WTC11 (cell line): ENCODE results near the gene HLA-DOB.

Experiments used
- MYBL2 ChIP-seq: sonication (generic); formaldehyde crosslinking; IDR thresholded peaks from 2 replicates; pipeline ENCODE4 v1.8.1; 2023; ENCODE audit warnings: mild to moderate bottlenecking, moderate library complexity, missing genetic modification reagents
- ZNF416 ChIP-seq: fragments of 250-450 bp; sonication (Bioruptor Pico); IDR thresholded peaks from 2 replicates; pipeline ENCODE4 v1.9.0; 2021; ENCODE audit warnings: mild to moderate bottlenecking, inconsistent platforms
- TF ChIP-seq, protein P1 (sequence below): fragments of 200-600 bp; IDR thresholded peaks from 2 replicates; pipeline ENCODE4 v1.8.0; 2022; ENCODE audit warnings: antibody characterized with exemption
- TF ChIP-seq, protein P2 (sequence below): sonication (generic); formaldehyde crosslinking; IDR thresholded peaks from 2 replicates; pipeline ENCODE4 v1.8.1; 2022; ENCODE audit warnings: low read depth, missing genetic modification reagents, borderline replicate concordance
- TF ChIP-seq, protein P3 (sequence below): sonication (generic); formaldehyde crosslinking; IDR thresholded peaks from 2 replicates; pipeline ENCODE4 v1.8.0; 2022; ENCODE audit warnings: missing genetic modification reagents
- TF ChIP-seq, protein P4 (sequence below): sonication (generic); formaldehyde crosslinking; IDR thresholded peaks from 2 replicates; pipeline ENCODE4 v1.8.1; 2022; ENCODE audit warnings: missing genetic modification reagents, borderline replicate concordance
- TF ChIP-seq, protein P5 (sequence below): sonication (generic); formaldehyde crosslinking; IDR thresholded peaks from 2 replicates; pipeline ENCODE4 v1.8.0; 2022; ENCODE audit warnings: mild to moderate bottlenecking, missing genetic modification reagents
- TF ChIP-seq, protein P6 (sequence below): fragments of 250-450 bp; sonication (Bioruptor Pico); IDR thresholded peaks from 2 replicates; pipeline ENCODE4 v2.1.2; 2022; ENCODE audit warnings: mild to moderate bottlenecking, moderate library complexity

DNA sequence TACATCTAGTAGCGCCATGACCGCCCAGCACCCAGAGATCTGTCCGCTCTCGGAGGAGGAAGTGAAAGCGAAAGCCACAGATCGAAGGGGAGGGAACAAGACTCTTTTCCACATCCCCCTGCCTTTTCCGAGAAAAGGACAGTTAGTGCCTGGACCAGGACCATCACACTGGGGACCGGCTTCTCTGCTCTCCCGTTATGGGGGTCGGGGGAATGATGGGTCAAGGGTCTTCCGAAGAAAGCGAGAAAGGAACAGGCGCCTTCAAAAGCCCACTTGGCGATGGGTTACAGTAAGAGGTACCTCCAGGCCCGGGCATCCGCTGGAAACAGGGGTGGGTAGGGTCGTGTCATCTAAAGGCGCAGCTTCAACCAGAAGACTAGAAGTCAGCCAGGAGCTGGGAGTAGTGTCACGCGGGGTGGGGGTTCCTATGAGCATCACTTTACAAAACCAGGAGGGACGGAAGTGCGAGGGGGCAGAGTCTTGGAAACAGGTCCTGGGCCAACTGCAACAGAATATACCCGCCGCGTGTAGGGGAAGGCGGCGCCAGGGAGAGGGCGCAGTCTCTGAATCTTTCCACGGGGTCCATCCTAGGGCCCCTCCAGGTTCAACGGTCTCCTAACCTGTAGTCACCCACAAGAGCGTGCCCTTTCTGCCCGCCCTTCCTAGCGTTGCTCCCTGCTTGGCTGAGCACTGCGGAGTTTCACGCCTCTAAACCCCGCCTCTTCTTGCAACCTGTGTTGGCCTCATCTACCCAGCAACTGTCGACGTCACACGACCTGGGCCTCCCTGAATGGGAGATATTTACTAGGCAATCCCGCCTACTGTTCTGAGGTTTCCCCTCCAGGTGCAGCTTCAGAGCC is 27.4 kb upstream of the HLA-DOB start, which contains the start of gene PSMB8:
- TF ChIP-seq, protein P1, sequence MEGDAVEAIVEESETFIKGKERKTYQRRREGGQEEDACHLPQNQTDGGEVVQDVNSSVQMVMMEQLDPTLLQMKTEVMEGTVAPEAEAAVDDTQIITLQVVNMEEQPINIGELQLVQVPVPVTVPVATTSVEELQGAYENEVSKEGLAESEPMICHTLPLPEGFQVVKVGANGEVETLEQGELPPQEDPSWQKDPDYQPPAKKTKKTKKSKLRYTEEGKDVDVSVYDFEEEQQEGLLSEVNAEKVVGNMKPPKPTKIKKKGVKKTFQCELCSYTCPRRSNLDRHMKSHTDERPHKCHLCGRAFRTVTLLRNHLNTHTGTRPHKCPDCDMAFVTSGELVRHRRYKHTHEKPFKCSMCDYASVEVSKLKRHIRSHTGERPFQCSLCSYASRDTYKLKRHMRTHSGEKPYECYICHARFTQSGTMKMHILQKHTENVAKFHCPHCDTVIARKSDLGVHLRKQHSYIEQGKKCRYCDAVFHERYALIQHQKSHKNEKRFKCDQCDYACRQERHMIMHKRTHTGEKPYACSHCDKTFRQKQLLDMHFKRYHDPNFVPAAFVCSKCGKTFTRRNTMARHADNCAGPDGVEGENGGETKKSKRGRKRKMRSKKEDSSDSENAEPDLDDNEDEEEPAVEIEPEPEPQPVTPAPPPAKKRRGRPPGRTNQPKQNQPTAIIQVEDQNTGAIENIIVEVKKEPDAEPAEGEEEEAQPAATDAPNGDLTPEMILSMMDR = no peak
- TF ChIP-seq, protein P2, sequence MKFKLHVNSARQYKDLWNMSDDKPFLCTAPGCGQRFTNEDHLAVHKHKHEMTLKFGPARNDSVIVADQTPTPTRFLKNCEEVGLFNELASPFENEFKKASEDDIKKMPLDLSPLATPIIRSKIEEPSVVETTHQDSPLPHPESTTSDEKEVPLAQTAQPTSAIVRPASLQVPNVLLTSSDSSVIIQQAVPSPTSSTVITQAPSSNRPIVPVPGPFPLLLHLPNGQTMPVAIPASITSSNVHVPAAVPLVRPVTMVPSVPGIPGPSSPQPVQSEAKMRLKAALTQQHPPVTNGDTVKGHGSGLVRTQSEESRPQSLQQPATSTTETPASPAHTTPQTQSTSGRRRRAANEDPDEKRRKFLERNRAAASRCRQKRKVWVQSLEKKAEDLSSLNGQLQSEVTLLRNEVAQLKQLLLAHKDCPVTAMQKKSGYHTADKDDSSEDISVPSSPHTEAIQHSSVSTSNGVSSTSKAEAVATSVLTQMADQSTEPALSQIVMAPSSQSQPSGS = no peak
- TF ChIP-seq, protein P3, sequence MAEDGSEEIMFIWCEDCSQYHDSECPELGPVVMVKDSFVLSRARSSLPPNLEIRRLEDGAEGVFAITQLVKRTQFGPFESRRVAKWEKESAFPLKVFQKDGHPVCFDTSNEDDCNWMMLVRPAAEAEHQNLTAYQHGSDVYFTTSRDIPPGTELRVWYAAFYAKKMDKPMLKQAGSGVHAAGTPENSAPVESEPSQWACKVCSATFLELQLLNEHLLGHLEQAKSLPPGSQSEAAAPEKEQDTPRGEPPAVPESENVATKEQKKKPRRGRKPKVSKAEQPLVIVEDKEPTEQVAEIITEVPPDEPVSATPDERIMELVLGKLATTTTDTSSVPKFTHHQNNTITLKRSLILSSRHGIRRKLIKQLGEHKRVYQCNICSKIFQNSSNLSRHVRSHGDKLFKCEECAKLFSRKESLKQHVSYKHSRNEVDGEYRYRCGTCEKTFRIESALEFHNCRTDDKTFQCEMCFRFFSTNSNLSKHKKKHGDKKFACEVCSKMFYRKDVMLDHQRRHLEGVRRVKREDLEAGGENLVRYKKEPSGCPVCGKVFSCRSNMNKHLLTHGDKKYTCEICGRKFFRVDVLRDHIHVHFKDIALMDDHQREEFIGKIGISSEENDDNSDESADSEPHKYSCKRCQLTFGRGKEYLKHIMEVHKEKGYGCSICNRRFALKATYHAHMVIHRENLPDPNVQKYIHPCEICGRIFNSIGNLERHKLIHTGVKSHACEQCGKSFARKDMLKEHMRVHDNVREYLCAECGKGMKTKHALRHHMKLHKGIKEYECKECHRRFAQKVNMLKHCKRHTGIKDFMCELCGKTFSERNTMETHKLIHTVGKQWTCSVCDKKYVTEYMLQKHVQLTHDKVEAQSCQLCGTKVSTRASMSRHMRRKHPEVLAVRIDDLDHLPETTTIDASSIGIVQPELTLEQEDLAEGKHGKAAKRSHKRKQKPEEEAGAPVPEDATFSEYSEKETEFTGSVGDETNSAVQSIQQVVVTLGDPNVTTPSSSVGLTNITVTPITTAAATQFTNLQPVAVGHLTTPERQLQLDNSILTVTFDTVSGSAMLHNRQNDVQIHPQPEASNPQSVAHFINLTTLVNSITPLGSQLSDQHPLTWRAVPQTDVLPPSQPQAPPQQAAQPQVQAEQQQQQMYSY = no peak
- TF ChIP-seq MYBL2 (CRISPR knock-in tag) = no peak
- no peak for TF ChIP-seq ZNF416 (CRISPR knock-in tag)
- TF ChIP-seq, protein P4, sequence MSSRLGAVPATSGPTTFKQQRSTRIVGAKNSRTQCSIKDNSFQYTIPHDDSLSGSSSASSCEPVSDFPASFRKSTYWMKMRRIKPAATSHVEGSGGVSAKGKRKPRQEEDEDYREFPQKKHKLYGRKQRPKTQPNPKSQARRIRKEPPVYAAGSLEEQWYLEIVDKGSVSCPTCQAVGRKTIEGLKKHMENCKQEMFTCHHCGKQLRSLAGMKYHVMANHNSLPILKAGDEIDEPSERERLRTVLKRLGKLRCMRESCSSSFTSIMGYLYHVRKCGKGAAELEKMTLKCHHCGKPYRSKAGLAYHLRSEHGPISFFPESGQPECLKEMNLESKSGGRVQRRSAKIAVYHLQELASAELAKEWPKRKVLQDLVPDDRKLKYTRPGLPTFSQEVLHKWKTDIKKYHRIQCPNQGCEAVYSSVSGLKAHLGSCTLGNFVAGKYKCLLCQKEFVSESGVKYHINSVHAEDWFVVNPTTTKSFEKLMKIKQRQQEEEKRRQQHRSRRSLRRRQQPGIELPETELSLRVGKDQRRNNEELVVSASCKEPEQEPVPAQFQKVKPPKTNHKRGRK (CRISPR knock-in tag) = no peak
- TF ChIP-seq, protein P5, sequence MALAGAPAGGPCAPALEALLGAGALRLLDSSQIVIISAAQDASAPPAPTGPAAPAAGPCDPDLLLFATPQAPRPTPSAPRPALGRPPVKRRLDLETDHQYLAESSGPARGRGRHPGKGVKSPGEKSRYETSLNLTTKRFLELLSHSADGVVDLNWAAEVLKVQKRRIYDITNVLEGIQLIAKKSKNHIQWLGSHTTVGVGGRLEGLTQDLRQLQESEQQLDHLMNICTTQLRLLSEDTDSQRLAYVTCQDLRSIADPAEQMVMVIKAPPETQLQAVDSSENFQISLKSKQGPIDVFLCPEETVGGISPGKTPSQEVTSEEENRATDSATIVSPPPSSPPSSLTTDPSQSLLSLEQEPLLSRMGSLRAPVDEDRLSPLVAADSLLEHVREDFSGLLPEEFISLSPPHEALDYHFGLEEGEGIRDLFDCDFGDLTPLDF (CRISPR knock-in tag) = no peak
- TF ChIP-seq, protein P6, sequence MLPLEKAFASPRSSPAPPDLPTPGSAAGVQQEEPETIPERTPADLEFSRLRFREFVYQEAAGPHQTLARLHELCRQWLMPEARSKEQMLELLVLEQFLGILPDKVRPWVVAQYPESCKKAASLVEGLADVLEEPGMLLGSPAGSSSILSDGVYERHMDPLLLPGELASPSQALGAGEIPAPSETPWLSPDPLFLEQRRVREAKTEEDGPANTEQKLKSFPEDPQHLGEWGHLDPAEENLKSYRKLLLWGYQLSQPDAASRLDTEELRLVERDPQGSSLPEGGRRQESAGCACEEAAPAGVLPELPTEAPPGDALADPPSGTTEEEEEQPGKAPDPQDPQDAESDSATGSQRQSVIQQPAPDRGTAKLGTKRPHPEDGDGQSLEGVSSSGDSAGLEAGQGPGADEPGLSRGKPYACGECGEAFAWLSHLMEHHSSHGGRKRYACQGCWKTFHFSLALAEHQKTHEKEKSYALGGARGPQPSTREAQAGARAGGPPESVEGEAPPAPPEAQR (CRISPR knock-in tag) = no peak
